OCI-LY3 (cell line): Measurements from ENCODE around the gene CERS6.

Experiments
- EZH2phosphoT487 ChIP-seq: fragments of 200-600 bp; shearing (Covaris generic); IDR thresholded peaks from 2 replicates; pipeline ENCODE4 v1.6.1; 2018; ENCODE audit warnings: antibody characterized with exemption, mixed run types, low read depth
- TF ChIP-seq, protein P1 (sequence below): fragments of 200-600, 300-600 bp; sonication (generic); IDR thresholded peaks from 2 replicates; pipeline ENCODE4 v1.5.1; 2014; ENCODE audit warnings: antibody characterized with exemption, low read length, low read depth

- TF ChIP-seq, protein P1, sequence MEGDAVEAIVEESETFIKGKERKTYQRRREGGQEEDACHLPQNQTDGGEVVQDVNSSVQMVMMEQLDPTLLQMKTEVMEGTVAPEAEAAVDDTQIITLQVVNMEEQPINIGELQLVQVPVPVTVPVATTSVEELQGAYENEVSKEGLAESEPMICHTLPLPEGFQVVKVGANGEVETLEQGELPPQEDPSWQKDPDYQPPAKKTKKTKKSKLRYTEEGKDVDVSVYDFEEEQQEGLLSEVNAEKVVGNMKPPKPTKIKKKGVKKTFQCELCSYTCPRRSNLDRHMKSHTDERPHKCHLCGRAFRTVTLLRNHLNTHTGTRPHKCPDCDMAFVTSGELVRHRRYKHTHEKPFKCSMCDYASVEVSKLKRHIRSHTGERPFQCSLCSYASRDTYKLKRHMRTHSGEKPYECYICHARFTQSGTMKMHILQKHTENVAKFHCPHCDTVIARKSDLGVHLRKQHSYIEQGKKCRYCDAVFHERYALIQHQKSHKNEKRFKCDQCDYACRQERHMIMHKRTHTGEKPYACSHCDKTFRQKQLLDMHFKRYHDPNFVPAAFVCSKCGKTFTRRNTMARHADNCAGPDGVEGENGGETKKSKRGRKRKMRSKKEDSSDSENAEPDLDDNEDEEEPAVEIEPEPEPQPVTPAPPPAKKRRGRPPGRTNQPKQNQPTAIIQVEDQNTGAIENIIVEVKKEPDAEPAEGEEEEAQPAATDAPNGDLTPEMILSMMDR: no peak
- no peak for TF ChIP-seq EZH2phosphoT487
Observed at GRCh38 chr2:168612719-168613118, 156.6 kb downstream of the CERS6 start.
